ENCODE data around the gene EXOC4. TPM values are rescaled to one million over a fixed set of nuclear protein-coding genes. Genes with fewer than 3 reads are reported as not detected.

EXOC4 gene
- total RNA-seq, 4 donors from 2014 or later = 52.4 to 82.2 (median 67.0) TPM

DNA sequence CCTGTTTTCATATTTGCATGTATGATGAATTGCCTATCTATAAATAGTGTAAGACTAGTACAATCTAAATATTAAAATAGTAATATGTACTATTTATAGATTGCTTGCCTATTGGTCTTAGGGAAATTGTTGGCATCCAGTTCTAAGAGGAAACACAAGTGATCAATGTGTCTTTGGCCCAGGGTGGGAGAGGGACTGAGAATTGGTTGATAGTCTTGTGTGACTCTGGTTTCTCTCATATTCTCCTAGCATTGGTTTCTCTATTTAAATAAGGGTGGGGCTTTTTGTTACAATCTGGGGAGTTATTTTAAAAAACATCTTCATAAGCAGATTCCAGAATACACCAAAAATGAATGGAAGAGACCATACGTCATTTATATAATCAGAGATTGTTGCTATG is 250.1 kb downstream of the EXOC4 start:
- TF ChIP-seq, protein P1, sequence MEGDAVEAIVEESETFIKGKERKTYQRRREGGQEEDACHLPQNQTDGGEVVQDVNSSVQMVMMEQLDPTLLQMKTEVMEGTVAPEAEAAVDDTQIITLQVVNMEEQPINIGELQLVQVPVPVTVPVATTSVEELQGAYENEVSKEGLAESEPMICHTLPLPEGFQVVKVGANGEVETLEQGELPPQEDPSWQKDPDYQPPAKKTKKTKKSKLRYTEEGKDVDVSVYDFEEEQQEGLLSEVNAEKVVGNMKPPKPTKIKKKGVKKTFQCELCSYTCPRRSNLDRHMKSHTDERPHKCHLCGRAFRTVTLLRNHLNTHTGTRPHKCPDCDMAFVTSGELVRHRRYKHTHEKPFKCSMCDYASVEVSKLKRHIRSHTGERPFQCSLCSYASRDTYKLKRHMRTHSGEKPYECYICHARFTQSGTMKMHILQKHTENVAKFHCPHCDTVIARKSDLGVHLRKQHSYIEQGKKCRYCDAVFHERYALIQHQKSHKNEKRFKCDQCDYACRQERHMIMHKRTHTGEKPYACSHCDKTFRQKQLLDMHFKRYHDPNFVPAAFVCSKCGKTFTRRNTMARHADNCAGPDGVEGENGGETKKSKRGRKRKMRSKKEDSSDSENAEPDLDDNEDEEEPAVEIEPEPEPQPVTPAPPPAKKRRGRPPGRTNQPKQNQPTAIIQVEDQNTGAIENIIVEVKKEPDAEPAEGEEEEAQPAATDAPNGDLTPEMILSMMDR (IDR thresholded peaks at IDR 0.05) = no peak
- TF ChIP-seq POLR2A (IDR thresholded peaks at IDR 0.05) = no peak
- H3K4me3 ChIP-seq (ENCODE audit: low read depth, poor library complexity, severe bottlenecking) = no peak overlapping the region
- intact Hi-C loops (cut with DNase I; ENCODE audit: low total_unique reads) = no loop called here
- WGBS, 2 donors = 77 to 83% methylated on average over 1 of the region's 1 CpG
- no peak for DNase-seq (ENCODE audit: low spot score in 2 of 2)

DNA sequence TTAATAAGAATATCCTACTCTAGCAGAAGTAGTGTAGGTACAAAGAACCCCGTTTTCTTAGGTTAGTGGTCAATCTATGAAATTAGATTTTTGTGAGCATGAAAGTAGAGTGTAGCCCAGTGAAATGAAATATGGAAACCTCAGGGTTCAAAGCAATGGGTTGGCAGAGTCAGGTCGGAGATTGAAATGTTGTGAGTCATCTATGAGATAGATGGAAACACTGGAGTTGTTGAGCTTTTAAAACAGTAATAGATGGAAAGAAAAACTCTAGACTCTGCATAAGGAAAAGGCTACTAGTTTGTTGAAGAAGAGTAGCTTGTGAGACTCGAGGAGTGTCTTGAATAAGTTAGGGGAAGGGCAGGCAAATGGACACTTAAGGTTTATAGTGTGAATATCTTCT is 251.9 kb downstream of the EXOC4 start:
- DNase-seq (ENCODE audit: low spot score in 2 of 2) = no peak
- WGBS, 2 donors = 91 to 94% methylated on average over 3 of the region's 3 CpGs
- intact Hi-C loops (cut with DNase I; ENCODE audit: low total_unique reads) = no loop called here
- H3K4me3 ChIP-seq (ENCODE audit: low read depth, poor library complexity, severe bottlenecking) = no peak overlapping the region
- TF ChIP-seq POLR2A (IDR thresholded peaks at IDR 0.05) = no peak
- TF ChIP-seq, protein P1 (IDR thresholded peaks at IDR 0.05) = no peak

DNA sequence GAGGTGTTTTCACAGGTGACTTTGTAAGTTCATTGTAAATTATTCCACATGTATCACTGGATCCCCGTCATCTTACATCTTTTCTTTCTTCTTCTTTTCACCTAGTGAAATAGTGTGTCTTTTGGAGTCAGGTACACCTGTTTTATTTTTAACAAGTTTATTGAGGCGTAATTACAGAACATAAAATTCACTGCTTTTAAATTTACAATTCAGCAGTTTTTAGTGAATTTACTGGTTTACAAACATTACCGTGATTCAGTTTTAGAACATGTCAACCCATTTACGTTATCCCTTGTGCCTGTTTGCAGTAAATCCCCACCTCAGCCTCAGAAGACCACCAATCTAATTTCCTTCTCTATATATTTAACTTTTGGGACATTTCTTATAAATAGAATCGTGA is 256.9 kb downstream of the EXOC4 start:
- H3K4me3 ChIP-seq (ENCODE audit: low read depth, poor library complexity, severe bottlenecking) = no peak overlapping the region
- TF ChIP-seq, protein P1 (IDR thresholded peaks at IDR 0.05) = no peak
- TF ChIP-seq POLR2A (IDR thresholded peaks at IDR 0.05) = no peak
- no peak for DNase-seq (ENCODE audit: low spot score in 2 of 2)
- 97% methylated on average over 5 of the region's 5 CpGs for WGBS, 2 donors
- intact Hi-C loops (cut with DNase I; ENCODE audit: low total_unique reads) = no loop called here

DNA sequence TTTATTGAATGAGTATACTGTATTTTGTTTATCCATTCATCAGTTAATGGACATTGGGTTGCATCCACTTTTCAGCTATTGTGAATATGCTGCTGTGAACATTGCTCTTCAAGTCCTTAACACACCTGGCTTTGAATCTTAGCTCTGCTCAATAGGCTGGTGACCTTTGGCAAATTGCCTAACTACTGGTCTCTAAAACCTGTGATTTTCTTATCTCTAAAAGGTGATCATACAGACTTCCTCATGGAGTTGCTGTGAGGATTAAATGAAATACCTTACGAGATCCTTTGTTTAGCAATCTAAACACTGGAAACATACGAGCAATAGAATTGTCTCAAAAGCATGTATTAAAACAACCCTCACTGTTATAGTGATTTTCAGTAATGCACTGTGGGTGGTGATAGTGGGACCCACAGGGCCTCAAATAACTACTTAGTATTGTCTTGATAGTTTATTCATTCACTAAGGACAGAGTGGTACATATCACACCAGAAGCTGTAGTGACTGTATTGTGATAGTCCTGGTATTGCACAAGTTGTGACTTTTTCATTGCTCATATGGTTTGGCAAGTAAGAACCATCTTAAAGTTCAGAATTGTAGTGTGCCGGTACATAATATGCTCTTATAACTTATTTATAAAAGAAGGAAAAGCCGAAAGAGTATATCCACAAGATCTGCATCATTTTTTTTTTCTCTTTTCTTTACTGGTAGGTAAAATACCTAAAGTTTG is 257.6 kb downstream of the EXOC4 start:
- 93 to 98% methylated on average over 4 of the region's 4 CpGs for WGBS, 2 donors
- intact Hi-C loops (cut with DNase I; ENCODE audit: low total_unique reads) = no loop called here
- no peak overlapping the region for H3K4me3 ChIP-seq (ENCODE audit: low read depth, poor library complexity, severe bottlenecking)
- no peak for DNase-seq (ENCODE audit: low spot score in 2 of 2)
- no peak for TF ChIP-seq POLR2A (IDR thresholded peaks at IDR 0.05)
- TF ChIP-seq, protein P1 (IDR thresholded peaks at IDR 0.05) = no peak

DNA sequence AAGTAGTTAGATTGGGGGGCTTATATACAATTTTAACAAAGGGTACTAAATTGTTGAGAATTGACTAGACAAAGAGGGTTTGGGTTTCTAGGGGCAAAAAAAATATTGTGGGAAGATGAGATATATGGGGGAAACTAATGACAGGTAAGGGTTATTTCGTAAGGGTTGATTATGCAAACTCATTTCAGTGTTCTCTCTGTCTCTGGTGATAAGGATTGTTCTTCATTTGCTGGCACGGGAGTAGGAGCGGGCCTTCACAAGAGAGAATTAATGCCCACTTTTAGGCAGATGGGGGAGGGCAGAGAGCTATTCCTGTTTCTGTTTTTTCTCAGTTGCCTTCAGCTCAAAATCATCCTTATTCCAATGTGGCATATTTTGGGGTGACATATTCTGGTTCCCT is 258.4 kb downstream of the EXOC4 start:
- TF ChIP-seq POLR2A (IDR thresholded peaks at IDR 0.05) = no peak
- TF ChIP-seq, protein P1 (IDR thresholded peaks at IDR 0.05) = no peak
- intact Hi-C loops (cut with DNase I; ENCODE audit: low total_unique reads) = no loop called here

GRCh38 chr7:133511708-133512107 is 258.8 kb downstream of the EXOC4 start:
- intact Hi-C loops (cut with DNase I; ENCODE audit: low total_unique reads) = no loop called here
- no peak overlapping the region for H3K4me3 ChIP-seq (ENCODE audit: low read depth, poor library complexity, severe bottlenecking)
- 93 to 96% methylated on average over 5 of the region's 5 CpGs for WGBS, 2 donors
- TF ChIP-seq, protein P1 (IDR thresholded peaks at IDR 0.05) = no peak
- no peak for TF ChIP-seq POLR2A (IDR thresholded peaks at IDR 0.05)
- DNase-seq (ENCODE audit: low spot score in 2 of 2) = no peak

More for the DNA sequence above, 258.4 kb downstream of the EXOC4 start:
- 89 to 94% methylated on average over 3 of the region's 3 CpGs for WGBS, 2 donors
- no peak overlapping the region for H3K4me3 ChIP-seq (ENCODE audit: low read depth, poor library complexity, severe bottlenecking)
- DNase-seq (ENCODE audit: low spot score in 2 of 2) = no peak

Measured in lower leg skin (tissue), 4 donors.